ENCODE data around the gene AIFM1. TPM values are rescaled to one million over a fixed set of nuclear protein-coding genes. Genes with fewer than 3 reads are reported as not detected.

Gene AIFM1
- total RNA-seq, 2 donors from 2014 or later, result 35.6 to 86.9 TPM

- Histone ChIP-seq H3K27me3 (no peaks in the 10 kb centered on the region), H3K4me3 (no peak overlapping the region), H3K4me1 (peaks cover 0 to 5% of the 10 kb centered on the region in 2 donors), H3K27ac (no peak overlapping the region), H3K9me3 (no peaks in the 10 kb centered on the region), H3K36me3 (no peaks in the 10 kb centered on the region)
- TF ChIP-seq CTCF (IDR thresholded peaks at IDR 0.05), result no peak
- DNase-seq (ENCODE audit: low spot score), result no peak
Observed at GRCh38 chrX:130158311-130158710, 7.3 kb downstream of the AIFM1 start.

- Histone ChIP-seq H3K36me3 (no peaks in the 10 kb centered on the region), H3K4me1 (peaks cover 0 to 5% of the 10 kb centered on the region in 2 donors), H3K27me3 (no peaks in the 10 kb centered on the region), H3K9me3 (no peaks in the 10 kb centered on the region), H3K27ac (no peak overlapping the region), H3K4me3 (no peak overlapping the region)
- no peak for DNase-seq (ENCODE audit: low spot score)
- TF ChIP-seq CTCF (IDR thresholded peaks at IDR 0.05), result no peak
Observed at GRCh38 chrX:130155564-130155963, 10.1 kb downstream of the AIFM1 start.

GRCh38 chrX:130147631-130148030 is 18.0 kb downstream of the AIFM1 start:
- Histone ChIP-seq H3K27me3 (no peaks in the 10 kb centered on the region), H3K36me3 (peaks cover 23% of the 10 kb centered on the region), H3K4me1 (no peaks in the 10 kb centered on the region), H3K27ac (no peak overlapping the region), H3K9me3 (no peaks in the 10 kb centered on the region), H3K4me3 (no peak overlapping the region)
- DNase-seq (ENCODE audit: low spot score), result no peak
- no peak for TF ChIP-seq CTCF (IDR thresholded peaks at IDR 0.05)

GRCh38 chrX:130145123-130145522 is 20.5 kb downstream of the AIFM1 start:
- no peak for DNase-seq (ENCODE audit: low spot score)
- Histone ChIP-seq H3K27ac (no peak overlapping the region), H3K36me3 (peaks cover 23% of the 10 kb centered on the region), H3K27me3 (no peaks in the 10 kb centered on the region), H3K4me3 (no peak overlapping the region), H3K4me1 (no peaks in the 10 kb centered on the region), H3K9me3 (no peaks in the 10 kb centered on the region)
- no peak for TF ChIP-seq CTCF (IDR thresholded peaks at IDR 0.05)

- Histone ChIP-seq H3K27me3 (no peaks in the 10 kb centered on the region), H3K36me3 (peaks cover 23% of the 10 kb centered on the region), H3K4me3 (no peak overlapping the region), H3K9me3 (no peaks in the 10 kb centered on the region), H3K27ac (no peak overlapping the region), H3K4me1 (no peaks in the 10 kb centered on the region)
- TF ChIP-seq CTCF (IDR thresholded peaks at IDR 0.05), result no peak
- DNase-seq (ENCODE audit: low spot score), result no peak
Observed at GRCh38 chrX:130144509-130144908, 21.1 kb downstream of the AIFM1 start.

- H3K36me3 ChIP-seq, result peaks cover 28% of the 10 kb centered on the region
- no peak for TF ChIP-seq CTCF (IDR thresholded peaks at IDR 0.05)
- DNase-seq (ENCODE audit: low spot score), result no peak
- H3K27me3 ChIP-seq, result no peaks in the 10 kb centered on the region
- H3K4me3 ChIP-seq, result no peak overlapping the region
- H3K4me1 ChIP-seq, result no peaks in the 10 kb centered on the region
- H3K9me3 ChIP-seq, result no peaks in the 10 kb centered on the region
- H3K27ac ChIP-seq, result no peak overlapping the region
Observed at GRCh38 chrX:130139474-130140201, 26.0 kb downstream of the AIFM1 start.

Measured in right atrium auricular region (tissue), 2 donors.